Kidney (tissue), 14 donors: ENCODE results near the gene FRAS1. TPM values are rescaled to one million over a fixed set of nuclear protein-coding genes. Genes with fewer than 3 reads are reported as not detected.

ENCODE experiments used
- DNase-seq, 5 donors: peaks; one replicate each; pipeline ENCODE4 v3.0.0-alpha.2; 2013 to 2020
- FAIRE-seq: peaks from 2 replicates; lab custom pipeline; 2012; peaks lifted over from hg19 to GRCh38; lab: Jason Lieb, UNC
- H3K27ac ChIP-seq, 2 donors: one replicate each; pipeline ENCODE4 v1.7.0; 2013; ENCODE audit warnings: low read depth in 2 of 2, low read length in 2 of 2, inconsistent platforms in 1 of 2
- H3K27me3 ChIP-seq: one replicate; pipeline ENCODE4 v1.7.1; 2013; ENCODE audit warnings: low read length, inconsistent platforms; ENCODE audit not compliant: control insufficient read depth, insufficient read depth
- H3K36me3 ChIP-seq, 3 donors: one replicate each; pipeline versions ENCODE4 v1.7.0 to v1.7.1; 2013; ENCODE audit warnings: low read length in 3 of 3, control low read depth in 1 of 3, inconsistent platforms in 1 of 3; ENCODE audit not compliant: insufficient read depth in 3 of 3, control insufficient read depth in 2 of 3
- H3K4me1 ChIP-seq, 3 donors: one replicate each; pipeline versions ENCODE4 v1.7.0 to v1.7.1; 2013; ENCODE audit warnings: low read length in 3 of 3, inconsistent platforms in 1 of 3, low read depth in 1 of 3; ENCODE audit not compliant: control insufficient read depth in 2 of 3, insufficient read depth in 2 of 3
- H3K4me3 ChIP-seq, 3 donors: one replicate each; pipeline versions ENCODE4 v1.7.0 to v1.8.1; 2013; ENCODE audit warnings: low read length in 3 of 3, control low read depth in 1 of 3, inconsistent platforms in 1 of 3
- H3K9ac ChIP-seq, 3 donors: one replicate each; pipeline versions ENCODE4 v1.7.0 to v1.7.1; 2013; ENCODE audit warnings: low read length in 3 of 3, control low read depth in 1 of 3, inconsistent platforms in 1 of 3
- H3K9me3 ChIP-seq, 3 donors: one replicate each; pipeline versions ENCODE4 v1.7.0 to v1.7.1; 2013; ENCODE audit warnings: low read length in 3 of 3, control low read depth in 1 of 3, inconsistent platforms in 1 of 3; ENCODE audit not compliant: control insufficient read depth in 2 of 3, insufficient read depth in 1 of 3
- CTCF ChIP-seq: IDR thresholded peaks from 3 replicates; pipeline ENCODE4 v1.5.1; 2012; ENCODE audit warnings: mild to moderate bottlenecking, moderate library complexity, borderline replicate concordance; ENCODE audit not compliant: insufficient read depth; ENCODE audit errors: extremely low read depth
- intact Hi-C: fragments of 100-400 bp; cut with DNase I; formaldehyde crosslinking; loops from one replicate; pipeline ENCODE4 v1.11.1; 2022
- polyA plus RNA-seq: library from polyadenylated mRNA; stranded (reverse); fragments of 350-450 nt; fragmentation: Illumina TruSeq; extraction: RNeasy Lipid Tissue Mini Kit (QIAGEN cat#74804); gene quantifications from one replicate; pipeline ENCODE4 v1.2.3, GENCODE V29; 2014; ENCODE audit warnings: low read depth, low replicate concordance; ENCODE audit not compliant: insufficient read depth
- total RNA-seq: library from RNA; stranded (reverse); fragmentation: NEBNext Ultra II Directional; extraction: Animal tissue kit (Norgen Biotek cat#: 25700); gene quantifications from one replicate; pipeline ENCODE4 v1.2.1, GENCODE V29; 2021
- donor health status: control.
- donor health status: control.
- donor health status: control.
- donor health status: control.
- donor health status: control.
- donor health status: DM: yes; HTN: yes; CAD: no.
- donor health status: Normal renal cell carcinoma (clear cell type).

FRAS1 gene
- total and polyA plus RNA-seq, 2 donors from 2014 or later, result 6.5 to 31.5 TPM

- FAIRE-seq (no peak), DNase-seq (no peak)
- H3K36me3 ChIP-seq, result no peaks in the 10 kb centered on the region
- no peaks in the 10 kb centered on the region for H3K4me1 ChIP-seq
- H3K27ac ChIP-seq, result no peak overlapping the region
- H3K27me3 ChIP-seq, result no peaks in the 10 kb centered on the region
- intact Hi-C loops, result no loop called here
- H3K9ac ChIP-seq, result no peak overlapping the region
- no peak overlapping the region for H3K4me3 ChIP-seq
- no peak for TF ChIP-seq CTCF
- no peaks in the 10 kb centered on the region for H3K9me3 ChIP-seq
These were observed 180.2 kb downstream of the FRAS1 start for GRCh38 chr4:78237360-78237759.

- intact Hi-C loops, result no loop called here
- Histone ChIP-seq H3K4me3 (no peak overlapping the region), H3K9me3 (no peaks in the 10 kb centered on the region), H3K9ac (no peak overlapping the region), H3K27ac (no peak overlapping the region), H3K27me3 (no peaks in the 10 kb centered on the region), H3K36me3 (no peaks in the 10 kb centered on the region), H3K4me1 (no peaks in the 10 kb centered on the region)
- DNase-seq (no peak), FAIRE-seq (no peak)
- TF ChIP-seq CTCF, result no peak
These were observed 184.9 kb downstream of the FRAS1 start for GRCh38 chr4:78242071-78242470.

GRCh38 chr4:78244705-78245485 lies 187.8 kb downstream of the FRAS1 start:
- TF ChIP-seq CTCF, result no peak
- no peaks in the 10 kb centered on the region for H3K4me1 ChIP-seq
- DNase-seq, result peak in 2 of 5 donors; percentile 44 to 49
- no peaks in the 10 kb centered on the region for H3K27me3 ChIP-seq
- no peak overlapping the region for H3K27ac ChIP-seq
- H3K9me3 ChIP-seq, result no peaks in the 10 kb centered on the region
- no peak overlapping the region for H3K9ac ChIP-seq
- no peaks in the 10 kb centered on the region for H3K36me3 ChIP-seq
- intact Hi-C loops, result no loop called here
- FAIRE-seq, result no peak
- no peak overlapping the region for H3K4me3 ChIP-seq
